ENCODE results near the gene ERO1B. TPM values are rescaled to one million over a fixed set of nuclear protein-coding genes. Genes with fewer than 3 reads are reported as not detected.

ERO1B gene
- total and polyA plus RNA-seq, 2 of the 4 experiments (the other 2 are of a cell fraction), result 0.54 to 0.60 TPM

DNA sequence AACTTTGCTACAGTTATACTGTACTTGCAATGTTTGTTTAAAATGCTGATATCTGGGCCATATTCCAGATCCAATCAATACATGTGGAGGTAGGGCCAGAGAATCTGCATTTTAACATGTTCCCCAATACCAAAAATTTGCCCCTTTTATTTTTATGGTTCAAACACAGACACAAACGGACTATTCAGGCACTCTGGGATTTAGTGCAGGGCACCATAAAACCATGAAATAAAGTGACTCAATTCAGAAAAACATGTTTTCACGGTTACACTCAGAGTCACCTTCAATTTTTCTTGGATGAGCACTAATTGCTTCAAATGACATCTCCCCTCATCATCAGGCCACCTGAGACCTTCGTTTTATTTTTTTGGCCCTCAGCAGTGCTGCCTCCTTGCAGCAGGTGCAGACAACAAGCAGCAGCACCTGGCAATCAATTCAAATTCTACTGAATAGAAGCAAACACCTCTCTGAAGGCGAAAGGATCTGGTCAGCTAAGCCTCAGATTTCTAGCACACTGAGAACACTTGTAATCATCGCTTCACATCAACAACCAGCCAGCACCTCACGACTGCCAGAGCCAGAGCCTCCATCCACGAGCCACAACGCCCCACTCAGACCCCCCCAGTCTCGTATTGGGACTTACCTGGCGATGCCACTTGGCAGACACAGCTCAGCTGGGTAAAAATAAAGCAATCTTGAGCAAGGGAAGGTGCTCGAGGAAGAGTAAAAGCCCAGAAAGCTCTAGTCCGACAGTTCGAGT, 1.1 kb downstream of the ERO1B start:
- ChIA-PET CTCF (no interaction called here), POLR2A (ENCODE audit: unreplicated experiment) (no interaction called here)
- Histone ChIP-seq H3K18ac (ENCODE audit: low read depth, low read length) (no peak overlapping the region), H4K20me1 (ENCODE audit: insufficient read depth, low read length) (no peaks in the 10 kb centered on the region), H3K27me3 (ENCODE audit: control insufficient read depth, insufficient read depth, low read length) (peaks cover 5% of the 10 kb centered on the region), H3K4me2 (ENCODE audit: low read depth, low read length) (peak overlapping the region; percentile 62), H4K5ac (ENCODE audit: low read depth, low read length) (no peak overlapping the region), H3K9me1 (ENCODE audit: insufficient read depth, low read length) (no peaks in the 10 kb centered on the region), H2AK9ac (replicated peaks; ENCODE audit: low read depth, low read length, poor library complexity) (peak overlapping the region; percentile 33), H3K27ac (ENCODE audit: insufficient read depth, low read length) (no peak overlapping the region), H3K9ac (ENCODE audit: low read depth, low read length) (peak overlapping the region; percentile 8; the same call in 1 of the 2 replicates), H3K79me1 (ENCODE audit: low read depth in 1 of 2, low read length in 2 of 2) (no peaks in the 10 kb centered on the region), H3K56ac (ENCODE audit: extremely low read depth, insufficient read depth, low read length) (no peak overlapping the region), H2BK120ac (ENCODE audit: low read depth, low read length) (no peak overlapping the region), H4K8ac (ENCODE audit: low read depth in 2 of 2, low read length in 2 of 2) (no peak overlapping the region), H3K23ac (ENCODE audit: low read depth, low read length) (no peak overlapping the region), H2BK20ac (ENCODE audit: low read depth, low read length) (no peak overlapping the region), H3K4me3 (ENCODE audit: insufficient read depth, low read depth, low read length) (peak overlapping the region; percentile 66), H3K14ac (replicated peaks; ENCODE audit: low read depth, low read length) (no peak overlapping the region), H3K36me3 (ENCODE audit: control insufficient read depth, insufficient read depth, low read length) (no peaks in the 10 kb centered on the region), H2AK5ac (ENCODE audit: low read depth, low read length) (no peak overlapping the region), H3K4me1 (ENCODE audit: control insufficient read depth, insufficient read depth, low read length) (no peaks in the 10 kb centered on the region; the same call in 1 of the 2 replicates), H2BK5ac (ENCODE audit: low read depth, low read length, poor library complexity, severe bottlenecking) (no peak overlapping the region), H3K4ac (ENCODE audit: low read depth, low read length) (no peak overlapping the region), H2BK15ac (ENCODE audit: low read depth, low read length) (no peak overlapping the region), H3K9me3 (ENCODE audit: control insufficient read depth, insufficient read depth, low read length) (no peaks in the 10 kb centered on the region), H4K91ac (ENCODE audit: insufficient read depth, low read depth, low read length) (no peak overlapping the region), H2AFZ (replicated peaks; ENCODE audit: low read length, poor library complexity) (peak overlapping the region; percentile 99)
- ATAC-seq (ENCODE audit: low read depth) (no peak), DNase-seq (no peak)
- dilution Hi-C loops (cut with HindIII; ENCODE audit: low sequenced_read_pairs, unreplicated experiment), result no loop called here
- WGBS, 2 experiments (ENCODE audit: extremely low coverage in 2 of 2, insufficient read length in 1 of 2), result 43% methylated on average over 1 of the region's 13 CpGs; no CpG with 5 or more reads in 1 of the 2 experiments
- no TSS peak for BruUV-seq (replicated peaks)
- intact Hi-C loops (cut with micrococcal nuclease), result loop anchor here (5.0 kb wide), 1 partner anchor 242 kb away; the partner anchor contains the start of gene LGALS8
- in situ Hi-C loops (cut with MboI; ENCODE audit: low sequenced_read_pairs), result no loop called here
- TF ChIP-seq NFE2L2 (IDR thresholded peaks at IDR 0.05; ENCODE audit: low read depth, low read length), result no peak
- TF ChIP-seq MAFK (IDR thresholded peaks at IDR 0.05; ENCODE audit: low read depth, low read length), result no peak
- TF ChIP-seq MAZ (IDR thresholded peaks at IDR 0.05; ENCODE audit: borderline replicate concordance, low read depth, low read length), result no peak
- no peak for TF ChIP-seq FOS (IDR thresholded peaks at IDR 0.05; ENCODE audit: low read depth, low read length)
- TF ChIP-seq, protein P1, sequence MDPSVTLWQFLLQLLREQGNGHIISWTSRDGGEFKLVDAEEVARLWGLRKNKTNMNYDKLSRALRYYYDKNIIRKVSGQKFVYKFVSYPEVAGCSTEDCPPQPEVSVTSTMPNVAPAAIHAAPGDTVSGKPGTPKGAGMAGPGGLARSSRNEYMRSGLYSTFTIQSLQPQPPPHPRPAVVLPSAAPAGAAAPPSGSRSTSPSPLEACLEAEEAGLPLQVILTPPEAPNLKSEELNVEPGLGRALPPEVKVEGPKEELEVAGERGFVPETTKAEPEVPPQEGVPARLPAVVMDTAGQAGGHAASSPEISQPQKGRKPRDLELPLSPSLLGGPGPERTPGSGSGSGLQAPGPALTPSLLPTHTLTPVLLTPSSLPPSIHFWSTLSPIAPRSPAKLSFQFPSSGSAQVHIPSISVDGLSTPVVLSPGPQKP (IDR thresholded peaks at IDR 0.05; ENCODE audit: borderline replicate concordance, low read depth, low read length), result no peak
- TF ChIP-seq CTCF (conservative IDR thresholded peaks at IDR 0.05; ENCODE audit: low read depth, low read length), result no peak
- no peak for TF ChIP-seq CHD1 (IDR thresholded peaks at IDR 0.05; ENCODE audit: low read depth, low read length)
- no peak for TF ChIP-seq SMC3 (IDR thresholded peaks at IDR 0.05; ENCODE audit: low read depth, low read length)
- TF ChIP-seq POLR2A (IDR thresholded peaks at IDR 0.05; ENCODE audit: low read depth, low read length), result no peak
- TF ChIP-seq RCOR1 (IDR thresholded peaks at IDR 0.05; ENCODE audit: insufficient replicate concordance, low read length), result no peak
- no peak for TF ChIP-seq CEBPB (IDR thresholded peaks at IDR 0.05; ENCODE audit: low read depth, low read length)
- TF ChIP-seq USF2 (IDR thresholded peaks at IDR 0.05; ENCODE audit: low read depth, low read length), result no peak
- no peak for TF ChIP-seq RAD21 (IDR thresholded peaks at IDR 0.05; ENCODE audit: low read length)
- no peak for TF ChIP-seq BHLHE40 (IDR thresholded peaks at IDR 0.05; ENCODE audit: low read depth, low read length)
- TF ChIP-seq MXI1 (IDR thresholded peaks at IDR 0.05; ENCODE audit: borderline replicate concordance, low read depth, low read length), result no peak
